Prostate gland (tissue), 2 donors: ENCODE data around the gene TTC39B.

Experiments used
- POLR2AphosphoS5 ChIP-seq: sonication (generic); formaldehyde crosslinking; IDR thresholded peaks from one replicate; pipeline ENCODE4 v1.6.1; 2017; ENCODE audit warnings: antibody characterized with exemption
- TF ChIP-seq, protein P1 (sequence below), 4 experiments: fragments of 200-600 bp in 2 of 4; fragments of 450-650 bp in 2 of 4; sonication (generic) in 2 of 4; IDR thresholded peaks; 1 replicate in 3 of 4; 2 replicates in 1 of 4; pipeline ENCODE4 v1.5.1; 2016 to 2019; ENCODE audit warnings: antibody characterized with exemption in 4 of 4, mild to moderate bottlenecking in 2 of 4, moderate library complexity in 2 of 4

DNA sequence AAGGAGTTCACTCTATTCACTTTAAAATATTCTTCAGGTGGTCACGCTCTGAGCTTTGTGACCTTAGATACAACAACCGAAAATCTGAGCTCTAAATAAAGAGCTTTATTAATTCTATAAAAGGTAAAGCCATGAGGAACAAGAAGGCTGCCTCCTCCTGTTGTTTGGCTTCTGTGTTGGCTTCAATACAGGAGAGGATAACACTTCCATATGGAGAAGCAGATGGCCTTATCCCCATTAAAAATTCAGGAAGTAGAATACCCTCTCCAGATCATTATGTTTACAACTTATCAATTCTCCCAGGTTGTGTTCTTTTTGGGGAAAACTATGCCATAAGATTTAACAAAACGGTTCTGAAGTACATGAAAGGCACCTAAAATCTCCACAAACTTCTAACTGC is 128.4 kb downstream of the TTC39B start:
- no peak for TF ChIP-seq POLR2AphosphoS5
- TF ChIP-seq, protein P1, sequence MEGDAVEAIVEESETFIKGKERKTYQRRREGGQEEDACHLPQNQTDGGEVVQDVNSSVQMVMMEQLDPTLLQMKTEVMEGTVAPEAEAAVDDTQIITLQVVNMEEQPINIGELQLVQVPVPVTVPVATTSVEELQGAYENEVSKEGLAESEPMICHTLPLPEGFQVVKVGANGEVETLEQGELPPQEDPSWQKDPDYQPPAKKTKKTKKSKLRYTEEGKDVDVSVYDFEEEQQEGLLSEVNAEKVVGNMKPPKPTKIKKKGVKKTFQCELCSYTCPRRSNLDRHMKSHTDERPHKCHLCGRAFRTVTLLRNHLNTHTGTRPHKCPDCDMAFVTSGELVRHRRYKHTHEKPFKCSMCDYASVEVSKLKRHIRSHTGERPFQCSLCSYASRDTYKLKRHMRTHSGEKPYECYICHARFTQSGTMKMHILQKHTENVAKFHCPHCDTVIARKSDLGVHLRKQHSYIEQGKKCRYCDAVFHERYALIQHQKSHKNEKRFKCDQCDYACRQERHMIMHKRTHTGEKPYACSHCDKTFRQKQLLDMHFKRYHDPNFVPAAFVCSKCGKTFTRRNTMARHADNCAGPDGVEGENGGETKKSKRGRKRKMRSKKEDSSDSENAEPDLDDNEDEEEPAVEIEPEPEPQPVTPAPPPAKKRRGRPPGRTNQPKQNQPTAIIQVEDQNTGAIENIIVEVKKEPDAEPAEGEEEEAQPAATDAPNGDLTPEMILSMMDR (IDR thresholded peaks at IDR 0.05): no peak
